HEK293T (cell line): ENCODE measurements around the gene CAST.

Source experiments
- CTCF ChIA-PET: fragments of 350-600 bp; formaldehyde crosslinking; extraction: SDS; loops from one replicate; lab custom pipeline; 2021; ENCODE audit warnings: antibody characterized with exemption, inconsistent platforms; lab: Yijun Ruan, JAX
- POLR2A ChIA-PET: fragments of 350-600 bp; formaldehyde crosslinking; extraction: SDS; loops from one replicate; lab custom pipeline; 2020; ENCODE audit warnings: antibody characterized with exemption, inconsistent platforms; lab: Yijun Ruan, JAX
- DNase-seq: peaks from one replicate; pipeline ENCODE4 v3.0.0; 2012; ENCODE audit warnings: mixed read lengths; ENCODE audit errors: extremely low spot score
- ARNT ChIP-seq: fragments of 450-650 bp; IDR thresholded peaks from 2 replicates; pipeline ENCODE4 v1.6.1; 2017; ENCODE audit warnings: mild to moderate bottlenecking
- BHLHE40 ChIP-seq: fragments of 450-650 bp; IDR thresholded peaks from 2 replicates; pipeline ENCODE4 v1.6.1; 2016; ENCODE audit warnings: mild to moderate bottlenecking, moderate library complexity, borderline replicate concordance
- CTBP1 ChIP-seq: fragments of 450-650 bp; IDR thresholded peaks from 2 replicates; pipeline ENCODE4 v1.6.1; 2016; ENCODE audit warnings: borderline replicate concordance
- ELF4 ChIP-seq: fragments of 450-650 bp; IDR thresholded peaks from 2 replicates; pipeline ENCODE4 v1.6.1; 2017; ENCODE audit warnings: antibody characterized with exemption
- FOXA1 ChIP-seq: fragments of 450-650 bp; IDR thresholded peaks from 2 replicates; pipeline ENCODE4 v1.6.1; 2016; ENCODE audit warnings: mild to moderate bottlenecking
- FOXK2 ChIP-seq: fragments of 450-650 bp; IDR thresholded peaks from 2 replicates; pipeline ENCODE4 v1.6.1; 2016; ENCODE audit warnings: mild to moderate bottlenecking
- FOXM1 ChIP-seq: fragments of 450-650 bp; IDR thresholded peaks from 2 replicates; pipeline ENCODE4 v1.6.1; 2017; ENCODE audit warnings: mild to moderate bottlenecking, borderline replicate concordance
- HDGF ChIP-seq: fragments of 450-650 bp; IDR thresholded peaks from 2 replicates; pipeline ENCODE4 v1.6.1; 2017; ENCODE audit warnings: antibody characterized with exemption, borderline replicate concordance
- L3MBTL2 ChIP-seq: fragments of 450-650 bp; conservative IDR thresholded peaks from 2 replicates; pipeline ENCODE4 v1.6.1; 2016; ENCODE audit warnings: mild to moderate bottlenecking
- LEF1 ChIP-seq: fragments of 450-650 bp; IDR thresholded peaks from 2 replicates; pipeline ENCODE4 v1.6.1; 2017; ENCODE audit warnings: mild to moderate bottlenecking, borderline replicate concordance
- NFRKB ChIP-seq: fragments of 450-650 bp; IDR thresholded peaks from 2 replicates; pipeline ENCODE4 v1.6.1; 2016; ENCODE audit warnings: mild to moderate bottlenecking, moderate library complexity
- PKNOX1 ChIP-seq: fragments of 450-650 bp; IDR thresholded peaks from 2 replicates; pipeline ENCODE4 v1.6.1; 2016
- SP1 ChIP-seq: fragments of 450-650 bp; IDR thresholded peaks from 2 replicates; pipeline ENCODE4 v1.6.1; 2017
- SUZ12 ChIP-seq: fragments of 450-650 bp; IDR thresholded peaks from 2 replicates; pipeline ENCODE4 v1.6.1; 2016; ENCODE audit warnings: mild to moderate bottlenecking
- TARDBP ChIP-seq: fragments of 450-650 bp; IDR thresholded peaks from 2 replicates; pipeline ENCODE4 v1.6.1; 2016
- ZNF384 ChIP-seq: fragments of 450-650 bp; IDR thresholded peaks from 2 replicates; pipeline ENCODE4 v1.6.1; 2016

CAST gene

GRCh38 chr5:96640696-96641095 lies 21.5 kb upstream of the CAST start:
- ChIA-PET POLR2A (no interaction called here), CTCF (no interaction called here)
- TF ChIP-seq ZNF384 (no peak), ELF4 (no peak), FOXA1 (no peak), CTBP1 (no peak), NFRKB (no peak), TARDBP (no peak), ARNT (no peak), FOXM1 (no peak), PKNOX1 (no peak)
- DNase-seq: no peak

- no peak for DNase-seq
- TF ChIP-seq ARNT (no peak), HDGF (no peak), ELF4 (no peak), PKNOX1 (no peak), SP1 (no peak), FOXK2 (no peak), FOXM1 (no peak), SUZ12 (no peak), NFRKB (no peak), FOXA1 (no peak), ZNF384 (no peak), LEF1 (no peak), CTBP1 (no peak), TARDBP (no peak)
- CTCF ChIA-PET: no interaction called here
- POLR2A ChIA-PET: no interaction called here
These were observed 20.6 kb upstream of the CAST start for GRCh38 chr5:96641368-96642280.

GRCh38 chr5:96642281-96642640 lies 19.9 kb upstream of the CAST start:
- no peak for DNase-seq
- no peak for TF ChIP-seq BHLHE40
- TF ChIP-seq FOXK2: no peak
- no peak for TF ChIP-seq LEF1
- TF ChIP-seq CTBP1: no peak
- TF ChIP-seq PKNOX1: no peak
- no peak for TF ChIP-seq HDGF
- TF ChIP-seq L3MBTL2: no peak
- TF ChIP-seq NFRKB: no peak
- no peak for TF ChIP-seq ELF4
- no peak for TF ChIP-seq FOXA1
- TF ChIP-seq ARNT: no peak
- POLR2A ChIA-PET: no interaction called here
- CTCF ChIA-PET: no interaction called here

GRCh38 chr5:96645091-96645490 lies 17.1 kb upstream of the CAST start:
- DNase-seq: no peak
- no peak for TF ChIP-seq L3MBTL2
- TF ChIP-seq TARDBP: no peak
- no peak for TF ChIP-seq CTBP1
- TF ChIP-seq FOXM1: no peak
- no peak for TF ChIP-seq SP1
- no peak for TF ChIP-seq HDGF
- TF ChIP-seq ZNF384: no peak
- TF ChIP-seq PKNOX1: no peak
- TF ChIP-seq BHLHE40: no peak
- no peak for TF ChIP-seq ARNT
- no peak for TF ChIP-seq NFRKB
- TF ChIP-seq LEF1: no peak
- POLR2A ChIA-PET: no interaction called here
- CTCF ChIA-PET: no interaction called here

- POLR2A ChIA-PET: no interaction called here
- DNase-seq: no peak
- CTCF ChIA-PET: no interaction called here
These were observed 14.2 kb upstream of the CAST start for GRCh38 chr5:96648023-96648422.

More at GRCh38 chr5:96648023-96648422, 14.2 kb upstream of the CAST start:
- TF ChIP-seq ELF4: no peak
- no peak for TF ChIP-seq SUZ12
- no peak for TF ChIP-seq FOXA1
- no peak for TF ChIP-seq NFRKB
- no peak for TF ChIP-seq LEF1
- no peak for TF ChIP-seq CTBP1
- TF ChIP-seq HDGF: no peak
- no peak for TF ChIP-seq FOXM1
- no peak for TF ChIP-seq PKNOX1
- TF ChIP-seq L3MBTL2: no peak
- TF ChIP-seq FOXK2: no peak
- no peak for TF ChIP-seq SP1
- no peak for TF ChIP-seq ZNF384
